ENCODE data around the gene TMEM47.

The TMEM47 gene

DNA sequence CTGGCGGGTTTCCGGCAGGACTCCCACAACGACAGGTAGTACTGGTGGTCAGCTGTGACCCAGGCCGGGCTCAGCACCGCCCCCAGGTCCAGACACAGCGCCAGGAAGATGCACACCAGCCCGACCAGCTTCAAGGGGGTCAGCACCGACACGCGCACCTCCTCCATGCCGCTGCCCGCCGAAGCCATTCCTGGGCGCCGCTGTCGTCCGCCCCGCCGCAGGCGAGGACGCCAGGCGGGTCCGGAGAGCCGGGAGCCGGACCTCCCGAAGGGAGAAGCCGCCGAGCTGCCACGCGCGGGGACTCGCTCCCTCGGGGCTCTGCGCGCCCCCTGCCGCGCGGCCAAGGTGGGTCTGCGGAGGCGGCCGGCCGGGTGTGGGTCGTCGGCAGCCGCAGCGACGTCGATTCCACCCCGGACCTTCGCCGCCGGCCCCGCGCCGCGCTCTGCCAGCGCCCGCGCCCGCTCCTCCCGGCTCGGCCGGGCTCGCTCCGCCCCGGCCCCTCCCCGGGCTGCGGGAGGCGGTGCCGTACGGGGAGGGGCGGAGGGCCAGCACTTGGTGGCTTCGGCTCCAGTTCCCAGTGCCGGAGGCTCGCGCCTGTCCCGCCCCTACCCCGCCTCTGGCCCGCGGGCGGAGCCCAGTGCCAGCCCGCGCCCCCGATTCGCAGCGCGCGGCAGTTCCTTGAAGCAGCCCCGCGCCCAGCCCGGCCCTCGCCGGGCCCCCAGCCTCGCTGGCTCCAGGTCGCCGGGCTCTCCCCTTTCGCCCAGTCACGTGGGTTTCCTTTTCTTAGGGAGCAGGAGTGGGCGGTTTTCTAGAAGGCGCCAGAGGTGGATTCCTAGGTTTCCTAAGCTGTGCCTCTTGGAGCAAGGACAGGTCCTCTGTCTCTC, at the start of gene TMEM47:
TMEM47 (minus strand) TSS at position 444 of the 884 bp plus-strand sequence; CDS start at position 188, 256 bp downstream.
- DNase-seq (ENCODE audit: low read depth in 2 of 2): no peak

DNA sequence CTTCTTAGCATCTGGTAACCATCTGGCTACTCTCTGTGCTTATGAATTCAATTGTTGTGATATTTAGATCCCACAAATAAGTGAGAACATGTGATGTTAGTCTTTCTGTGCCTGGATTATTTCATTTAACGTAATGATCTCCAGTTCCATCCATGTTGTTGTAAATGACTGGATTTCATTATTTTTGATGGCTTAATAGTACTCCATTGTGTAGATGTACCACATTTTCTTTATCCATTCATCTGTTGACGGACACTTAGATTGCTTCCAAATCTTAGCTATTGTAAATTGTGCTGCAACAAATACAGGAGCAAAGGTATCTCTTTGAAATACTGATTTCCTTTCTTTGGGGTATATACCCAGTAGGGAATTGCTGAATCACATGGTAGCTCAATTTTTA, 30.0 kb upstream of the TMEM47 start:
- DNase-seq (ENCODE audit: low read depth in 2 of 2): no peak

DNA sequence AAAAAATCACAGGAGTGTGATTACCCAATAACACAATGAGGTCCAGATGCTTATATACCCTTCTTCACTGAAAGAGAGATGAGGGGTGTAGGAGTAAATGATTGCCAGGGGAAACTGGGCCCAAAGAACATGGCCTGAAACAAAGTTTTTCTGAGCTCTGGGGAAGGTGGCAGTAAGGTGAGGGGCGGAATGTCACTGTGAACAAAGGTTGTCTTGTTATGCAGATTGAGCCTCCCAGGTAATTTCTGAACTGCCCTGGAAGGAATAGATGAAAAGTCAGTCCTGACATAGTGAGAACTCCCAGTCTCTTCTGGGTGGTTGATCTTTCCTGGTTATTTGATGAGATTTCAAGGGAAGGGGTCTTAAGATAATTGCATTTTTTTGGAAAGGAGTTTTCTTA, 2.5 kb upstream of the TMEM47 start:
- no peak for DNase-seq (ENCODE audit: low read depth in 2 of 2)

DNA sequence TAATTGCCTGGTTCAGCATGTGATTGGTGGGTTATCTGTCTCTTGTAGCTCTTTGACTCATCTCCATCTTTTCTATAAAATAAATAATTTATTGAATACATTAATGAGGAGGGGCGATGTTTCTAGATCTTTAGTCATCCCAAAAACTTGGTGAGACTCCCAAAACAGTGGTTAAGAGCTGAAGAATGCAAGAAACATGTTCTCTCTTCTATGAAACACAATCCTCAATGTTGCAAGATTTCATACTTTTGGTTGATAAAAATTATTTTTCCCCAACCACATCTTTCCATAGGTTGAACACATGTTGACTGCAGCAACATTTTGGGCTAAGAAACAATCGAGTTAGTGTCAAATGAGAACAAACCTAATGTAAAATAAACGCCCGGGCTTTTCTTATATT, 1.2 kb upstream of the TMEM47 start:
- no peak for DNase-seq (ENCODE audit: low read depth in 2 of 2)

GRCh38 chrX:34657726-34658070, 613 bp upstream of the TMEM47 start:
- DNase-seq (ENCODE audit: low read depth in 2 of 2): no peak

- no peak for DNase-seq (ENCODE audit: low read depth in 2 of 2)
These were observed 631 bp downstream of the TMEM47 start for GRCh38 chrX:34656467-34656841.

DNA sequence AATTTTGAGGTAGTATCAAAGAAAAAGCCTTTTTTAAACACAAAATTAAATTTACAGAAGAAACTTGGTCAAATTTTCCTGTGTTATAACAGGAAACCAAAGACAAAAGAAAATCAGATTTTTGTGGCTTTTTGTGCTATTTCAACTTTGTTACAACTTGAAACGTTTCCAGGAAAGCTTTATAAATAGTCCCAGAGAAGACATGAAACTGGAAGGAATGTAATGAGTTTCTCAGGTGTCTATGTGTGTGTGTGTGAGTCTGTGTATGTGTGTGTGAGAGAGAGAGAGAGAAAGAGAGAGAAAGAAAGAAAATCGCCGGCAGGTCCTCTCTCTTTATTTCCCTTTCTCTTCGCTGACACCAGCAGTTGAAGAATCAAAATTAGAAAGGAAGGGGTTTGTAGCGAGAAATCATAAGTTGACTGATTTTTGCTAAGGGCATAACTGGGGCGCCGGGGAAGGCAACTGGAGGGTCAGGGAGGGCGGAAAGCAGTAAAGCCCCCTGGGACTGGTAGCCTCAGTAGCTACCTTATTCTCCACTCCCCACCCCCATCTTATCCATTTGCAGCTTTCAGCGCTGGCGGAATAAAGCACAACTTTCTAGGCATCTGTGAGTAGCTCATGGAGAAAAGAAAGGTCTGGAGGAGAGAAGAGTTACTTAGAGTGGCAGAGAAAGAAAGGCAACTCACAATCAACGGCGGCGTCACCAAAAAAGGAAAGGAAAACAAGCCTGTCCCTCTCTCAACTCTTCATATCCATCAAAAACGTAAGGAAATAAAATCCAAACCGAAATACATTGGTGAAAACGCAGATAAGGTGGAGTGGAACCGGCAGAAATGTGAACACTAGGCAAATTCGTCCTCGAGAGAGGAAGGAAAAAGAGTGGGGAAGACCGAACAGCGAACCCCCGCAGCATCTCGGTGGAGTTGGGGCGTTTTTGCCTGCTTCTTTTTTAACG, 1.3 kb downstream of the TMEM47 start:
- no peak for DNase-seq (ENCODE audit: low read depth in 2 of 2)

GRCh38 chrX:34654696-34655490, 2.2 kb downstream of the TMEM47 start:
- no peak for DNase-seq (ENCODE audit: low read depth in 2 of 2)

- no peak for DNase-seq (ENCODE audit: low read depth in 2 of 2)
These were observed 3.3 kb downstream of the TMEM47 start for GRCh38 chrX:34653811-34654210.

- DNase-seq (ENCODE audit: low read depth in 2 of 2): no peak
These were observed 14.2 kb downstream of the TMEM47 start for GRCh38 chrX:34642849-34643248.

DNA sequence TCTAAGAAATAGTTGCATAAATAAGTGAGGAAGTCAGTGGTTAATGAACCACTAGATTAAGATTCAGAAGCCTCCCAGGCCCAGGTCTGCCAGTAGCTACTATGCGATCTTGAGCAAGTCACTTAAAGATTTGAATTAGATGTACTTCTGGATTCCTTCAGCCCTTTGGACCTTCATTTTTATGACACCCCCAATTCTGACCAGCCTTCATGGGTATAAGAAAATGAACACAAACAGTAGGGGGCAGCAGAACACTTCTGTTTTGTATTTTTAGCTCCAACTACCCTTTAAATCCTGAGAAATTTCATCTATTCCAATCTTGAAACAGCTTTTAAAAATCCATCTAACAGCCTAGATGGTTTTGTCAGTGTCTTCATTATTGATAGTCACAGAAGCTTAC, 19.0 kb downstream of the TMEM47 start:
- DNase-seq (ENCODE audit: low read depth in 2 of 2): no peak

- no peak for DNase-seq (ENCODE audit: low read depth in 2 of 2)
These were observed 22.7 kb downstream of the TMEM47 start for GRCh38 chrX:34634349-34634748.

GRCh38 chrX:34632384-34632783, 24.7 kb downstream of the TMEM47 start:
- DNase-seq (ENCODE audit: low read depth in 2 of 2): no peak

- no peak for DNase-seq (ENCODE audit: low read depth in 2 of 2)
These were observed 25.4 kb downstream of the TMEM47 start for GRCh38 chrX:34631479-34632220.

DNA sequence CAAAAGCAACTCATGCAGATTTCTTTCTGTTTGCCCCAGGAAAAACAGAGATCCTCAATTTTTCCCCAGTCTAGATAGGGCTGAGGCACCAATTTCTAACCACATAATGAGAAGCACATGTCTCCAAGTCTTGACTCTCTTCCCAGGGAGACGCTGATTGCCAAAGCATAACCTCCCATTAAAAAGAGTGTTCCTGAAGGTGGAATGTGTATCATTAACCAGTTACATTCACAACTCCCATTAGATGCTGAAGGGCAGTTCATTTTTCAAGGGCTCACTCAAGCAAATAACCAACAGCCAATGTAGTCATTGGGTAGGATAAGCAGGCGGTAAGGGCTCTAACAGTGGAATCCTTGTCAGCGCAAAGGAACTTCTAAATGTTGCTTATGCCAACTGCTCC, 27.5 kb downstream of the TMEM47 start:
- no peak for DNase-seq (ENCODE audit: low read depth in 2 of 2)

DNA sequence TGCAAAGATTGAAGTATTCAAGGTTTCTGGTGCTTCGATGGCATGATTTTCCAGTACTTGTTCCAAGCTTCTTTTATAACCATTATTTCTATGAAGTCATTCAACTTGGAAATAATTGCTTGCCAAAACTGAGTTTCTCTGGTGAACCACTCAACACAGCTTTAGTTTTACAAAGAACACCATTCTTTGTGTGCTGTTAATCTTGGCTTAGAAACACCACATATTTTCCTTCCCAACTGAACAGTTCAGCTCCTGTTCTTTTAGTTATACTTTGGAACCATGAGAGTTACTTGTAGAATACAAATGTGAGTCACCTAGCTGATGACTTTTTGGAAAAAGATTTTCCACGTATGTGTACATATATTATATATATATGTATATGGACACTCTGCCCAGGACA, 32.7 kb downstream of the TMEM47 start:
- DNase-seq (ENCODE audit: low read depth in 2 of 2): no peak

DNA sequence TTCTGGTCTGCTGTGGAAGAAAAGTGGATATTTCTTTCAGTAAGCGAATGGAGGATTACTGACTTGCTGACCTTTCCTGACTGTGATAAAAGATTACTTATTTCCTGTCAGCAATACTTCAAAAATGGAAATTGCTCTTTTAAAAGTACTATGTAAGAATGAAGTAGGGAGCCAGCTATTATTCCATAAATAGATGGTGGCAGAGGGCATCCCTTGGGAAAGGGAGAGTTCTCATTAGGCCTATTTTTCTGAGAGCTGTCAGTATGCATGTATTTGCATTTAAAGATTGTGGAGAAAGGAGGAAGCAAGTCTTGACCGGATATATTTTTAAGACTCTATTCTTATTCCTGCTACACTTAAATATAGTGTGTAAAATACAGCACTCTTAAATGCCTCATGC, 37.2 kb downstream of the TMEM47 start:
- no peak for DNase-seq (ENCODE audit: low read depth in 2 of 2)

GRCh38 chrX:34612036-34612435, 45.0 kb downstream of the TMEM47 start:
- DNase-seq (ENCODE audit: low read depth in 2 of 2): no peak

- DNase-seq (ENCODE audit: low read depth in 2 of 2): no peak
These were observed 58.7 kb downstream of the TMEM47 start for GRCh38 chrX:34598362-34598761.

DNA sequence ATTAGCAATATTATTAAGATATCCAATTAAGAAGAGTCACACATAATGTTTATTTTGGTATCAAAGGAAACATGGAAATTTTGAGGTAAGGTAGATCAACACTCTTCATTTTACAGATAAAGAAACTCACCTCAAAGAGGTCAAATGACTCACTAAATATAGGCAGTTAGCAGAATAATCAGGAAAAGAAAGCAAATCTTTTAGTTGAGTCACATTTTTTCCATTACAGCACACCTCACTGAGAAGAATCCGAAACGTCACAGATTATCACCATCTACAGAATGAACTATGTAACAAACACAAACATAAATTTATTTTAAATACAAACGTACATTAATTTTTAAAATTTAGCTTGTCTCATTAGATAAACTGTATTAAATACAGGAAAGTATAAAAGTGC, 70.1 kb downstream of the TMEM47 start:
- no peak for DNase-seq (ENCODE audit: low read depth in 2 of 2)

DNA sequence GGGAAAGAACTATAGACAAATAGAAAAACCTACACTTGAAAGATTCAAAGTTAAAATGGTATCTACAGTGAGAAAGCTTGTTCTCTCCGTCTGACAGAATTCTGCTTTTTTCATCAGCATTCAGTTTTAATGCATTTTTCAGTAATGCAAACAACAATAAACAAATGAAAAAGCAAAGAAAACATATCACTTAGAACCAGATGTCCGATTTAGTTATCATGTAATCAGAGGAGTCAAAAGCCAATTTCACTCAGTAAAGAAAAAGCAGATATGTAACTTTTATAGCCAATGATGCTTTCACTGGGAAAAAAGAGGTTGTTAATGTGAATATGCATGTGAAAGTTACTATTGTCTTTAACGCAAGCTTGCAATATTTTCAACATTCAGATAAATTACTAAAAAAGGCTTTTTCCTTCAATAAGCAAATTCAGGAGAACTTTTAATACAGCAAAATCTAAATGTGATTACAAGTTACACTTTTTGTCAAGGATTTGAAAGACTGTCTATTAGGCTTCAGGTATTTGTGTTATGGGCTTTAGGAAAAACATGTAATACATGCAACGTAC, 70.7 kb downstream of the TMEM47 start:
- DNase-seq (ENCODE audit: low read depth in 2 of 2): no peak
